SK-N-SH treated with all-trans-retinoic acid at 6 μM for 48 hours (cell line): ENCODE data around the gene SLC1A7.

Source experiments
- ATAC-seq: fragments of 200-7000 bp; cut with Tn5 transposase; 3 replicates; pipeline ENCODE4 v1.9.1; 2020; ENCODE audit warnings: mild to moderate bottlenecking, moderate library complexity
- ARNTL ChIP-seq: fragments of 450-650 bp; formaldehyde crosslinking; IDR thresholded peaks from 2 replicates; pipeline ENCODE4 v1.5.0; 2020; ENCODE audit warnings: low read depth, mild to moderate bottlenecking, moderate library complexity, borderline replicate concordance
- BACH2 ChIP-seq: fragments of 250-450 bp; sonication (Bioruptor Pico); IDR thresholded peaks from 2 replicates; pipeline ENCODE4 v1.9.0; 2021; ENCODE audit warnings: mild to moderate bottlenecking, borderline replicate concordance
- CREB5 ChIP-seq: fragments of 250-450 bp; sonication (Bioruptor Pico); IDR thresholded peaks from 2 replicates; pipeline ENCODE4 v1.5.1; 2020; ENCODE audit warnings: low read depth, mild to moderate bottlenecking, moderate library complexity
- CSDC2 ChIP-seq: fragments of 250-450 bp; sonication (Bioruptor Pico); IDR thresholded peaks from 2 replicates; pipeline ENCODE4 v1.5.0; 2020; ENCODE audit warnings: mild to moderate bottlenecking, moderate library complexity
- CSRNP3 ChIP-seq: fragments of 250-450 bp; sonication (Bioruptor Pico); IDR thresholded peaks from 2 replicates; pipeline ENCODE4 v1.5.1; 2021; ENCODE audit warnings: mild to moderate bottlenecking, moderate library complexity
- GLIS3 ChIP-seq: fragments of 250-450 bp; sonication (Bioruptor Pico); IDR thresholded peaks from 2 replicates; pipeline ENCODE4 v1.5.0; 2020; ENCODE audit warnings: mild to moderate bottlenecking, moderate library complexity
- ISL1 ChIP-seq: fragments of 250-450 bp; sonication (Bioruptor Pico); IDR thresholded peaks from 2 replicates; pipeline ENCODE4 v2.1.2; 2022; ENCODE audit warnings: mild to moderate bottlenecking, moderate library complexity
- OSR1 ChIP-seq: fragments of 250-450 bp; sonication (Bioruptor Pico); IDR thresholded peaks from 2 replicates; pipeline ENCODE4 v1.8.0; 2022; ENCODE audit warnings: moderate library complexity, mild to moderate bottlenecking, inconsistent platforms
- POU6F1 ChIP-seq: fragments of 250-450 bp; sonication (Bioruptor Pico); IDR thresholded peaks from 2 replicates; pipeline ENCODE4 v1.8.0; 2021; ENCODE audit warnings: low read depth, mild to moderate bottlenecking, moderate library complexity, borderline replicate concordance
- PPARA ChIP-seq: fragments of 250-450 bp; sonication (Bioruptor Pico); IDR thresholded peaks from 2 replicates; pipeline ENCODE4 v1.5.0; 2020; ENCODE audit warnings: mild to moderate bottlenecking, borderline replicate concordance
- RARB ChIP-seq: fragments of 250-450 bp; sonication (Bioruptor Pico); IDR thresholded peaks from 2 replicates; pipeline ENCODE4 v1.8.0; 2021; ENCODE audit warnings: mild to moderate bottlenecking, moderate library complexity
- SNAI2 ChIP-seq: fragments of 250-450 bp; sonication (Bioruptor Pico); IDR thresholded peaks from 2 replicates; pipeline ENCODE4 v1.5.0; 2020; ENCODE audit warnings: mild to moderate bottlenecking, moderate library complexity
- TCF4 ChIP-seq: fragments of 250-450 bp; sonication (Bioruptor Pico); IDR thresholded peaks from 2 replicates; pipeline ENCODE4 v1.8.0; 2021; ENCODE audit warnings: mild to moderate bottlenecking, moderate library complexity, borderline replicate concordance
- TOX ChIP-seq: fragments of 250-450 bp; sonication (Bioruptor Pico); IDR thresholded peaks from 2 replicates; pipeline ENCODE4 v1.8.0; 2021; ENCODE audit warnings: mild to moderate bottlenecking, moderate library complexity, borderline replicate concordance
- TSHZ2 ChIP-seq: fragments of 250-450 bp; sonication (Bioruptor Pico); IDR thresholded peaks from 2 replicates; pipeline ENCODE4 v1.5.0; 2020; ENCODE audit warnings: mild to moderate bottlenecking, moderate library complexity
- ZC3H10 ChIP-seq: fragments of 250-450 bp; sonication (Bioruptor Pico); IDR thresholded peaks from 2 replicates; pipeline ENCODE4 v1.5.1; 2021; ENCODE audit warnings: mild to moderate bottlenecking, moderate library complexity
- ZFP3 ChIP-seq: fragments of 250-450 bp; sonication (Bioruptor Pico); IDR thresholded peaks from 2 replicates; pipeline ENCODE4 v1.5.0; 2020; ENCODE audit warnings: mild to moderate bottlenecking, moderate library complexity
- ZFP30 ChIP-seq: fragments of 450-650 bp; formaldehyde crosslinking; IDR thresholded peaks from 2 replicates; pipeline ENCODE4 v1.5.0; 2022; ENCODE audit warnings: mild to moderate bottlenecking, moderate library complexity
- ZNF565 ChIP-seq: fragments of 450-650 bp; formaldehyde crosslinking; conservative IDR thresholded peaks from 2 replicates; pipeline ENCODE4 v1.5.0; 2020; ENCODE audit warnings: low read depth, mild to moderate bottlenecking, moderate library complexity
- ZNF70 ChIP-seq: fragments of 450-650 bp; formaldehyde crosslinking; IDR thresholded peaks from 2 replicates; pipeline ENCODE4 v1.5.0; 2020; ENCODE audit warnings: mild to moderate bottlenecking, moderate library complexity
- ZNF8 ChIP-seq: fragments of 450-650 bp; formaldehyde crosslinking; IDR thresholded peaks from 2 replicates; pipeline ENCODE4 v1.5.0; 2020; ENCODE audit warnings: mild to moderate bottlenecking, moderate library complexity

The SLC1A7 gene

GRCh38 chr1:53139951-53140361 is 2.5 kb downstream of the SLC1A7 start:
- no peak for ATAC-seq
- no peak for TF ChIP-seq CSRNP3 (CRISPR knock-in tag)
- TF ChIP-seq ZNF8, result no peak
- no peak for TF ChIP-seq ZFP30 (CRISPR knock-in tag)
- no peak for TF ChIP-seq RARB
- TF ChIP-seq BACH2 (CRISPR knock-in tag), result no peak
- TF ChIP-seq SNAI2, result no peak
- TF ChIP-seq POU6F1 (CRISPR knock-in tag), result no peak
- TF ChIP-seq TOX (CRISPR knock-in tag), result no peak
- TF ChIP-seq CSDC2, result no peak
- TF ChIP-seq, all 23 proteins: peak for 0

- no peak for ATAC-seq
- TF ChIP-seq PPARA (CRISPR knock-in tag) (no peak), ZC3H10 (CRISPR knock-in tag) (no peak), CSRNP3 (CRISPR knock-in tag) (no peak), TOX (CRISPR knock-in tag) (no peak), TSHZ2 (CRISPR knock-in tag) (no peak), CREB5 (CRISPR knock-in tag) (no peak)
These were observed 3.2 kb downstream of the SLC1A7 start for GRCh38 chr1:53138991-53139884.

GRCh38 chr1:53137729-53138128 is 4.7 kb downstream of the SLC1A7 start:
- TF ChIP-seq ZNF70, result no peak
- TF ChIP-seq ISL1 (CRISPR knock-in tag), result no peak
- TF ChIP-seq ZFP30 (CRISPR knock-in tag), result no peak
- no peak for TF ChIP-seq TCF4 (CRISPR knock-in tag)
- no peak for TF ChIP-seq CSRNP3 (CRISPR knock-in tag)
- TF ChIP-seq, all 23 proteins: peak for 0
- no peak for ATAC-seq

GRCh38 chr1:53135735-53136114 is 6.7 kb downstream of the SLC1A7 start:
- no peak for ATAC-seq
- no peak for TF ChIP-seq ARNTL (CRISPR knock-in tag)
- TF ChIP-seq ZFP30 (CRISPR knock-in tag), result no peak
- TF ChIP-seq GLIS3 (CRISPR knock-in tag), result no peak
- no peak for TF ChIP-seq POU6F1 (CRISPR knock-in tag)
- TF ChIP-seq RARB, result no peak
- no peak for TF ChIP-seq BACH2 (CRISPR knock-in tag)
- no peak for TF ChIP-seq TCF4 (CRISPR knock-in tag)
- no peak for TF ChIP-seq ZNF565
- TF ChIP-seq ZFP3 (CRISPR knock-in tag), result no peak
- no peak for TF ChIP-seq OSR1 (CRISPR knock-in tag)
- no peak for TF ChIP-seq CSDC2
- no peak for TF ChIP-seq ZC3H10 (CRISPR knock-in tag)
- TF ChIP-seq CREB5 (CRISPR knock-in tag), result no peak
- TF ChIP-seq TOX (CRISPR knock-in tag), result no peak
